ENCODE data around the gene S100A10.

Gene S100A10

GRCh38 chr1:152013664-152014237 is 20.1 kb upstream of the S100A10 start:
- DNase-seq (ENCODE audit: extremely low read depth in 1 of 2, low read depth in 1 of 2) = no peak

DNA sequence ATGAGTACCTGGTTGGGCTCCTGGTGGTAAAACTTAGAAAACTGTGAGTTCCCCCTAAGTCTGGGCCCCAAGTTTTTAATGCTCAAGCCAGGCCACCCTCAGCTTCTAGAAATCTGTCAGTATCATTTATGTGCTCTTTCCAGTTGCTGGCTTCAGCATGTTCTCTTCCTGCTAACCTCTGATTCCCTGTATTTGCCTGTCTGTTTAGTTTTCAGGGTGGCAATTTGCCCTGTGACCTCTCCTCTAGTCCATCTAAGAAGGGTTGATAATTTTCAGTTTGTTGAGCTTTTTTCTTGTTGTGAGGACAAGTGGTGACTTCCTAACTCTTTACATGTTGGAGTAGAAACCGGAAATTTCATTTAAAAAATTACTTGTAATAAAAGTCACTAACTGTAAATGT is 16.0 kb upstream of the S100A10 start:
- no peak for DNase-seq (ENCODE audit: extremely low read depth in 1 of 2, low read depth in 1 of 2)

DNA sequence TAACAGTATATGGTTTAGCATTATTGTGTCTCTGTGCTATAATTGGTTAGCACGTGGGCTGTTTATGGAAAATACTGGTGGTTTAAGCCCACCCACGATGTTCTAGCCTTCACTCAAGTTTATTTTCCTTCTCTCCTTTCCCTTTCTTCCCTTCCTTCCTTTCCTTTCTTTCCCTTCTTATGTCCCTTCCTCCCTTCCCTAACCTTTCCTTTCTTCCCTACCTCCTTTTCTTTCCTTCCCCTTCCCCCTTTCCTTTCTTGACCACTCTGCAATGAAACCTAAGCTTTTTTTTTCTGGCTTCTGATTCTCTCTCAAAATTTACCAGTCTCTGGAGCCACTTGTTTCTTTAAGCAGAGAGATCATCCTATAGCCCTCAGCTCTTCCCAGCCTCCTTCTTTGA is 13.4 kb upstream of the S100A10 start:
- no peak for DNase-seq (ENCODE audit: extremely low read depth in 1 of 2, low read depth in 1 of 2)

DNA sequence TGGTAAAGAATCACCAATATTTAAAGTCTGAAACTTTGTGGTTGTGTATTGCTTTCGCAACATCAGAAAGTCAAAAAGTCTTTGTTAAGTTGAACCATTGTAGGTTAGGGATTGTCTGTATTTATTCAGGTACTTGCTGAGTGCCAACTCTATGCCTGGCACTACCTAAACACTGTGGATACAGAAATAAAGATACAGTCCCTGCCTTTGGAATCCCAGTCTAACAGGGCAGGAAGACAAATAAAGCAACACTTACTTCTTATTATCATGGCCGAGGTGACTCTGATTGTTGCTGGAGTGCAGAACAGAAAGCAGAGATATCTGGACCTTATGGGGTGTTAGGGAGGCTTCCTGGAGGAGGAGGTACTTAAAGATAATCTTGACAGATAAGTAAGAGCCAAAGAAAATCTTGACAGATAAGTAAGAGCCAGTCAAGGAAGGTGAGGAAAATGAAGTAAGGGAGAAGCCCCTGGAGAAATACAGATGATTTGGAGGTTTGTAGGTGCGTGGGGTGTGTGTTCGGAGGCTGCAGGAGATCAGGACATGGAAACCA is 11.8 kb upstream of the S100A10 start:
- DNase-seq (ENCODE audit: extremely low read depth in 1 of 2, low read depth in 1 of 2) = no peak

GRCh38 chr1:152003846-152004442 is 10.3 kb upstream of the S100A10 start:
- DNase-seq (ENCODE audit: extremely low read depth in 1 of 2, low read depth in 1 of 2) = no peak

GRCh38 chr1:152002960-152003359 is 9.3 kb upstream of the S100A10 start:
- no peak for DNase-seq (ENCODE audit: extremely low read depth in 1 of 2, low read depth in 1 of 2)

DNA sequence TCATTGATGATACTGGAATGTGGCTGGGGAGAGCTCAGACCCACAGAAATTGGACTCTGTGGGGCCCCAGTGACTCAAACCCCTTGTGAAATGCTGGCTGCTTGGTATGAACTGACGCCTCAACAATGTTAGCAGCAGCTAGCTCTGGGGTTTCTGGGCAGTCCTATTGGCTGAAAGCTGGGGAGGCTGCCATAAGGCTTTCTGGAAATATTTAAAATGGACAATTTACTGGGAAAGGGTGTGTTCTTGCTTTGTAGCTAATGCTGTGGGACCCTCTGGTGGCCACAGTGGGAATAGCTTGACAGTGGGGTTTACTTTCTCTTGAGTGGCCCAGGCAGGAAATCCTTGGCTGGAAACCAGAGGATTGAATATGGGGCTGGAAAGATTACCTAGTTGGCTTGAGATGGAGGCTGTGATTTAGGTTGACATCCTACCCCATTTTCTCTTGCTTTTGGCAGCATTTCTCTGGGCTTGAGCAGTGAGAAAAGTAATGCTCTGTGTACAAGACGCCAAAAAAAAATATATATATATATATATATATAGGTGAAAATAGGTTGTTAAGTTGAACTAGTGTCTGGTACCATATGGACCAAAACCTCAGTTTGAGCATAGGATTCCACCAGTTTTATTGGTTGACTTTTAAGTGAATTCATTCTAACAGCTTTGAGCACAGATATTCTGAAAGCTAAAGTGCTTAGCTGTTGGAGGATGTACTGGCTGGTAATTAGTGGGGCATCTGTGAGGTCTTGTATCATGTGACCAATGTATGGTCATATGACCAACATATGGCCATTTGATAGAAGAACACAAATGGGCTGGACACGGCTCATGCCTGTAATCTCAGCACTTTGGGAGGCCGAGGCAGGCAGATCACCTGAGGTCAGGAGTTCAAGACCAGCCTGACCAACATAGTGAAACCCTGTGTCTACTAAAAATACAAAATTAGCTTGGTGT is 8.2 kb upstream of the S100A10 start:
- DNase-seq (ENCODE audit: extremely low read depth in 1 of 2, low read depth in 1 of 2) = peak; percentile 51 to 58

- no peak for DNase-seq (ENCODE audit: extremely low read depth in 1 of 2, low read depth in 1 of 2)
These were observed 7.4 kb upstream of the S100A10 start for GRCh38 chr1:152000964-152001630.

DNA sequence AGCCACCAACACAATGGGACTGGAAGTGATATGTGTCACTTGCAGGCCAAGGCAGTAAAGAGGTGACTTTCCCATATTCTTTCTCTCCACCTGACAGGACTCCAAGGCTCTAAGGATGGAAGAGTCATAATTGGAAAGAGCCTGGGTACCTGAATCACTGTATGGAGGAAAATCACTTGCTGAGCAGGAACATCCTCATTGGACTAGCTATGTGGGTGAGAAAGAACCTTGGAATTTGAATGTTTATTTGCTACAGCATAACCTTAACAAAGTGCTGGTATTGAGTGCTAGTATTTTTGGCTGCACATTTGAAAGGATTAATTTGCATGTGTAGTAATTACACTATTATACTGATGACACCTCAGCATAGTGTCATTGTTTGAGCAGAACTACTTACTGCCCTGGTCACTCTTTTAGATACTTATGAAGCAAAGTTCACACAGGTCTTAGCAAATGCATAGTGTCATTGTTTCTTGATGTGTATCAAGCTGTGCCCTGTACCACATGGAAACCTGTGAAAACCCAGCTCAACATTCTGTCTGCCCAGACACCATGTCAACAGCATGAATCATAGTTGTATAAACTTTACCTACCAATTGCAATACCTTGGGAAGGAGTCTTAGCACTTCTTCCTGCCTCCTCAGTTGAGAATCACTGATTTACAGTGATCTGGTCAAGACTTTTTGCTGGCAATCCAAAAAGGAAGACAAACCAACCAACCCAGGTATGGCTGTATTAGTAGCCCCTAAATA is 5.1 kb upstream of the S100A10 start:
- DNase-seq (ENCODE audit: extremely low read depth in 1 of 2, low read depth in 1 of 2) = no peak

GRCh38 chr1:151997284-151997570 is 3.6 kb upstream of the S100A10 start:
- DNase-seq (ENCODE audit: extremely low read depth in 1 of 2, low read depth in 1 of 2) = no peak

GRCh38 chr1:151995774-151996173 is 2.1 kb upstream of the S100A10 start:
- DNase-seq (ENCODE audit: extremely low read depth in 1 of 2, low read depth in 1 of 2) = no peak

DNA sequence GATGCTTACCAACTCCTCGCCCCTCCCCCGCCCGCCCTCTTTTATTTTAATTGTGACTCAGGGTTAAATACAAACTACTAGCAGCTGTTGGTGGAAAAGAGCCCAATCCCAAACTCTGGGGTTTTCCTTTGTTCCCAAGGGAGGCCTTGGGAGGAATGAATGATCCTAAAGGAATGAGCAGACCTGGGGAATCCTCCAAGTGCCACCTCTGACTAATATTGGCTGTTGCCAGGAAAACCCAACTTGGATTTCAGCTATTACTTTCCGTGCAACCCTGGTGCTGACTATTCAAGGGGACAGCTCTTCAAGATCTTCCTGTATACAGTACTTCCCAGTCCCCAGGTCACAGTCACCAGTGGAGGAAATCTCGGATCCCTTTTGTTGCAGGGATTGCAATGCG is 1.3 kb upstream of the S100A10 start:
- DNase-seq (ENCODE audit: extremely low read depth in 1 of 2, low read depth in 1 of 2) = no peak

GRCh38 chr1:151993084-151993733 is 450 bp downstream of the S100A10 start:
- DNase-seq (ENCODE audit: extremely low read depth in 1 of 2, low read depth in 1 of 2) = no peak

- DNase-seq (ENCODE audit: extremely low read depth in 1 of 2, low read depth in 1 of 2) = no peak
These were observed 1.2 kb downstream of the S100A10 start for GRCh38 chr1:151992303-151993083.

DNA sequence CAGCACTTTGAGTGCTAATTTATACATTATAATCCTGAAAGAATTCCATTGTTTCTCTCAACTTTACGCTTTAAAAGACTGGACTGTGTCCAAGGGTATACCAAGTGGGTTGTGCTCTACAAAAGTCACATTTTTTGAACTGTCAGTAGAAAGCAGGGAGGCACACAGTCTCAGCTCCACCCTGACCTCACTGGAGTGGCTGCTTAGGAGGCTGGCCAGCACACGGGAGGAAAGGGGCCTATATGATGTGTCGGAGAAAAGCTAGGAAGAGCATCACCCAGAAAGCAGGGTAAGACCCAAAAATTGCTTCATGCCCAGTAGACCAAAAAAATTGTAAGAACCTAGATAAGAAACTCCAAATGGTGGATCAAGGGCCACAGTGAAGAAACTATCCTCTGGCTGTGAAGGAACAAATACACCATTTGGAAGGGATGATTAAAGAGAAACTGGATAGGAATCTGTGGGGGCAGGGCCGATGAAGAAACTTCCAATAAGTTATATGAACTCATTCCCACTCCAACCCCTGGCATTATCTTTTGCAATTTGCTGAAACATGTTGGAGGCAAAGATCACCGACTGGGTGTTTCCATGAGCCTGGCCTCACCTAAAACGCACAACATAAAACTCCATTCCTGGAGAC is 1.9 kb downstream of the S100A10 start:
- DNase-seq (ENCODE audit: extremely low read depth in 1 of 2, low read depth in 1 of 2) = no peak

DNA sequence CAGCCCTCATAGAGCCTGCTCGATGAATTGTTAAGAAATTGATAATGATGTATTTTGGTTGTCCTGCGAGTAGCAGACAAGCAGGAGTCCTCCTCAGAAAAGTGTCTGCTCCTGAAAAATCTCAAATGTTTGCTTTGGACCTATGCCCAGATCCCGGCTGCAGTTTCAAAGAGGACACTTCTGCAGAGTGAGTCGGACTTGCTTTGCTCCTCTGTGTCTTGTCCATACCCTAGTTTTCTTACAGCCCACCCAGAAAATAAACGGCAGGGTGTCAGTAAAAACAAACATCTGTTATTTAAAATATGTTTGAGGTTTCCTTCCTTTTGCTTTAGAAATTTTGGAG is 2.8 kb downstream of the S100A10 start:
- DNase-seq (ENCODE audit: extremely low read depth in 1 of 2, low read depth in 1 of 2) = no peak

GRCh38 chr1:151990058-151990855 is 3.4 kb downstream of the S100A10 start:
- no peak for DNase-seq (ENCODE audit: extremely low read depth in 1 of 2, low read depth in 1 of 2)

- DNase-seq (ENCODE audit: extremely low read depth in 1 of 2, low read depth in 1 of 2) = peak in 1 of 2 donors; percentile 20
These were observed 4.3 kb downstream of the S100A10 start for GRCh38 chr1:151989211-151989862.
